Jurkat, Clone E6-1 (cell line): ENCODE measurements around the gene P4HB.

Source experiments
- DNase-seq: peaks from one replicate; pipeline ENCODE4 v3.0.0-alpha.2; 2011; ENCODE audit warnings: low read depth, low spot score
- H3K4me3 ChIP-seq: 2 replicates; pipeline ENCODE4 v1.5.1; 2011; ENCODE audit warnings: mild to moderate bottlenecking, low read length, control low read depth, moderate library complexity

P4HB gene

DNA sequence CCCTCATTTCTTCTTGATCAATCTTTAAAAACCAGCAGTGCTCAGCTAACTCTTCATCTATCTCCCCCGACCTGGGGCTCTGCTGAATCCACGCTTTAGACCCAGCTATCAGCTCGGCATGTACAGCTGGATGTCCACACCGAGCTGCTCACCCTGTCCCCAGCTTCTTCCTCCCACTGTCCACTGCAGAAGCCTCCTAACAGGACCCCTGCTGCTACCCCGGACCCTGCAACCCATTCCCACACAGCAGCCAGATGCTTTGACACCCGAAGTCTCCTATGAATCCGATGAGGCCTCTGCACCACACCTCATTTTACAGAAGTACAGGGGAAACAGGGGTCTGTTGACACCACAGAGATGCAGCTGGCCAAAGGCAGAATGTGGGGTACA, 42.6 kb downstream of the P4HB start:
- DNase-seq = no peak
- H3K4me3 ChIP-seq = no peak overlapping the region

DNA sequence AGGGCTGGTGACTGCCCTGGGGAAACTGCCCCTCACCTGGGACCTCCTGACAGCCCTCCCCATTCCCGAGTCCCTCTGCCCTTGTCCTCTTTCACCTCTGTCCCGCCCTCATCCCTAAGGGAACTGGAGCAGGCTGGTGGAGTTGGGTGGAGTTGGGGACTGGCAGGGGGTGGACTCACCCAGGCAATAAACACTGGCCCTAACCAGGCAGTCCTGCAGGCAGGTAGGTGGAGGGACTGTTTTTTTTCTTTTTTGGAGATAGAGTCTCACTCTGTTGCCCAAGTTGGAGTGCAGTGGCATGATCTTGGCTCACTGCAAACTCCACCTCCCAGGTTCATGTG, 44.7 kb downstream of the P4HB start:
- DNase-seq = no peak
- H3K4me3 ChIP-seq = no peak overlapping the region

DNA sequence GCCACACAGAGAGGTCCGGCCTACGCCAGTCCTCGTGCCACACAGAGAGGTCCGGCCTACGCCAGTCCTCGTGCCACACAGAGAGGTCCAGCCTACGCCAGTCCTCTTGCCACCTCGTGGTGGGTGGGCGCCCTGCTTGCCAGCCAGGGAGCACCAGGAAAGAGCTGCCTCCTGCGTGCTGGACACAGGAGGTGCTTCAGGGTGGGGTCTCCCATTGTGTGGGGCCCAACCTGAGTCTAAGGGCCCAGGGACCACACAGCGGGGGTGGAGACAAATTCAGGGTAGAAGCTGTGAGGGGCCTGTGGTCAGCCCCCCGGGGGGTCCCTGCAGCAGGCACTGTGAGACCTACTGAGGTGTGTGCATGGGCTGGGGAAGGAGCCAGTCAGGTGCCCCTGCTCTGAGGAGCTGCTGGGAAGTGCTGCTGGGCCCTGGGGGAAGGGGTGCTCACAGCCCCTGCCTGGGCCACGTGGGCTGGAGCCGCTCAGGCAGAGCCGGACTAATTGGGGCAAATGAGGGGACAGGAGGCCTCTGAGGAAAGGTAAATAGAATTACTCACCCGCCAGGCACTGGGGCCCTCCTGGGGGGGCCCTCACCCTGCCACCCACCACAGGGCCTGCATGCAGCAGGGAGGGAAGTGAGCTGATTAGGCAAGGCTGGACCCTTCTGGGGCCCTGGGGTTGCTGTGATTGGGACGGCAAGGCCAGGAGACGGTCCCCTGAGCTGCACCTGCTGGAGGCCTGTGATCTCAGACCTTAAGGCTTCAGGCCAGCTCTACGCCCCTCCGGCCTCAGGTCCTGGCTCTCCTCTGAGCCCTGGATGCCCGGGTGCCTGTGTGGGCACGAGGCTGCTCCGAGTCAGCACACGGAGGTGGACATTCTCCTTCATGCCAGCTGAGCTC, 45.3 kb downstream of the P4HB start:
- DNase-seq = no peak
- H3K4me3 ChIP-seq = no peak overlapping the region

DNA sequence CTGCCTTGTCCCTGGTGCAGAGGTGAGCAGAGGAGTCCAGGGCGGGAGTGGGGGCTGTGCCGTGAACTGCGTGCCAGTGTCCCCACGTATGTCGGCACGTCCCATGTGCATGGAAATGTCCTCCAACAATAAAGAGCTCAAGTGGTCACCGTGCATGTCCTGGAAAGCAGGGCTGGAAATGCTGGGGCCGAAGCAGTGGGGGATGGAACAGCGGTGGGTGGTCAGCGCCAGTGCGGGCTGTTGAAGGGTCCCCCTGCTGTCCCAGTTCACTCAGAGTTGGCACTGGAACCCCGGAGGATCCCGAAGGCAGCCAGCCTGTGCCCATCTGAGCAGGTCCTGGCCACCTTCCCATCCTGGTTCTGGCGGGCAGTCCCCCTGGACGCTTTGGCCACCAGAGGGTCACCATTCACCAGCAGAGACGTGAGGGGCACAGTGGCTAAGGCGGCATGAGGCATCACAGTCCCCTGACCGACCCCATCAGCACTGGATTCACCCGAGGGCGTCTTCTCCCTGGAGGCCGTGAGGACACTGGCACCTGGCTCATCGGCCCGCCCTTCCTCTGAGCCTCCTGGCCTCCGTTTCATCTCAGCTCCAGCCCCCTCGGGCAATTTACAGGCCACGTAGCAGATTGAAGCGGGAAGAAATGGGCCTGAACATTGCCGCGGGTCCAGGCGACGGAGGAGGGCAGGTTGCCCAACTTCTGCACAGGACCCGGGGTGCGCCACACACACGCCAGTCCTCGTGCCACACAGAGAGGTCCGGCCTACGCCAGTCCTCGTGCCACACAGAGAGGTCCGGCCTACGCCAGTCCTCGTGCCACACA, 46.3 kb downstream of the P4HB start:
- no peak overlapping the region for H3K4me3 ChIP-seq
- no peak for DNase-seq

DNA sequence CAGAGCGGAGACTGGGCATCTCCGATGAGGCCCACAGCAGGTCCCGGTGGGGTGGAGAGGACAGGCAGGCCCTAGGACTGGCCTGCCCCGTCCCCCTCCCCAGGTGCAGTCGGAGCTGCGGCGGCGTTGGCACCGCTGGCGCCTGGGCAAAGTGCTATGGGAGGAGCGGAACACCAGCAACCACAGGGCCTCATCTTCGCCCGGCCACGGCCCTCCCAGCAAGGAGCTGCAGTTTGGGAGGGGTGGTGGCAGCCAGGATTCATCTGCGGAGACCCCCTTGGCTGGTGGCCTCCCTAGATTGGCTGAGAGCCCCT, 47.0 kb downstream of the P4HB start:
- no peak overlapping the region for H3K4me3 ChIP-seq
- no peak for DNase-seq

DNA sequence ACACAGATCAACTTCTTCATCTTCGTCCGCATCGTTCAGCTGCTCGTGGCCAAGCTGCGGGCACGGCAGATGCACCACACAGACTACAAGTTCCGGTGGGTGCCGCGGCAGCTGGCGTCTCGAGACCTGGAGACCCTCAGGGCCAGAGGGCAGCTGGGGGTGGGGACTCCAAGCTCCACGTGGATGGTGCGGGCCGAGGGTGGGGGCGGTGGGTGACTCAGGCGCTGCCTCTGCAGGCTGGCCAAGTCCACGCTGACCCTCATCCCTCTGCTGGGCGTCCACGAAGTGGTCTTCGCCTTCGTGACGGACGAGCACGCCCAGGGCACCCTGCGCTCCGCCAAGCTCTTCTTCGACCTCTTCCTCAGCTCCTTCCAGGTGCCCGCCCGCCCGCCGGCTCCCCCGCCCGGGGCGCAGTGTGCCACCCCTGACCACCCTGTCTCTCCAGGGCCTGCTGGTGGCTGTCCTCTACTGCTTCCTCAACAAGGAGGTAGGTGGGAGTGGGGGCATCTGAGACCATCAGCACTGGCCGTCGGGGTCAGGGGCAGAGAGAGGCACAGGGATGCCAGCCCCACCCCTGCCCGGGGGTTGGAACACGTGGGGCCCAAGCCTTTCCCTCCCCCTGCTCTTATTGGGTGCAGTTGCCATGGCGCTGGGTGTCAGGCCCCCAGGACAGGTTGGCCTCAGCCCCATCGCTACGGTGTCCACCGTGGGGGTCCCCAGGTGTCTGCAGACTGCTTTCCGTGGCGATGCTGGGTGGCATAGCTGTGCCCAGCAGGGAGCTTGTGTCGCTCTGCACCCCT, 47.6 kb downstream of the P4HB start:
- H3K4me3 ChIP-seq = no peak overlapping the region
- no peak for DNase-seq

DNA sequence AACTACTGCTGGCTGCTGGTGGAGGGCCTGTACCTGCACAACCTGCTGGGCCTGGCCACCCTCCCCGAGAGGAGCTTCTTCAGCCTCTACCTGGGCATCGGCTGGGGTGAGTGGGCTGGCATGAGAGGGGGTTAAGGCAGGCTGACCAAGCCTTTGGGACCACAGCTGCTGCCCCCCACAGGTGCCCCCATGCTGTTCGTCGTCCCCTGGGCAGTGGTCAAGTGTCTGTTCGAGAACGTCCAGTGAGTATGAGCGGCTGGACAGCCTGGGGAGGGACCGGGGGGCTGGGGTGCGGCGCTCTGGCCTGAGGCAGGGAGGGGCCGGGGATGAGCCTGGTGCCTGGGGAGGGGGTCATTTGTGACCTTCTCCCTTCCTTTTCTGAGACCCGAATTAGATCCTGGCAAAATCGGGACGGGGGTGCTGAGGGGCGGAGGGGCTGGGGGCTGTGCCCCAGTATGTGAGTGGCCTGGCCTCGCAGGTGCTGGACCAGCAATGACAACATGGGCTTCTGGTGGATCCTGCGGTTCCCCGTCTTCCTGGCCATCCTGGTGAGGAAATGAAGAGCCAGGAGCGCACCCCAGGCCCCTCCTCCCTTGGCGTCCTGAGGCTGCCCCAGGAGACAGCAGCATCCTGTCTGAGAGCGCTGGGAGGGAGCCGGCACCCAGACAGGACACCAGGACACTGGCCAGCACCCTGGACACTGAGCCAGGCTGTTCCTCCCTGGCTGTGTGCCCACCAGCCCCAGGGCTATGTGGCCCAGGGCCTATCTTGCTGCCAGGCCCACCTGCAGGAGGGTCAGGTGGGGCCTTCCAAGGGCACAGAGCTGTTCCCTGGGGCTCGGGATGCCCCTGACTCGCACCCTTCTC, 48.4 kb downstream of the P4HB start:
- no peak overlapping the region for H3K4me3 ChIP-seq
- DNase-seq = no peak

DNA sequence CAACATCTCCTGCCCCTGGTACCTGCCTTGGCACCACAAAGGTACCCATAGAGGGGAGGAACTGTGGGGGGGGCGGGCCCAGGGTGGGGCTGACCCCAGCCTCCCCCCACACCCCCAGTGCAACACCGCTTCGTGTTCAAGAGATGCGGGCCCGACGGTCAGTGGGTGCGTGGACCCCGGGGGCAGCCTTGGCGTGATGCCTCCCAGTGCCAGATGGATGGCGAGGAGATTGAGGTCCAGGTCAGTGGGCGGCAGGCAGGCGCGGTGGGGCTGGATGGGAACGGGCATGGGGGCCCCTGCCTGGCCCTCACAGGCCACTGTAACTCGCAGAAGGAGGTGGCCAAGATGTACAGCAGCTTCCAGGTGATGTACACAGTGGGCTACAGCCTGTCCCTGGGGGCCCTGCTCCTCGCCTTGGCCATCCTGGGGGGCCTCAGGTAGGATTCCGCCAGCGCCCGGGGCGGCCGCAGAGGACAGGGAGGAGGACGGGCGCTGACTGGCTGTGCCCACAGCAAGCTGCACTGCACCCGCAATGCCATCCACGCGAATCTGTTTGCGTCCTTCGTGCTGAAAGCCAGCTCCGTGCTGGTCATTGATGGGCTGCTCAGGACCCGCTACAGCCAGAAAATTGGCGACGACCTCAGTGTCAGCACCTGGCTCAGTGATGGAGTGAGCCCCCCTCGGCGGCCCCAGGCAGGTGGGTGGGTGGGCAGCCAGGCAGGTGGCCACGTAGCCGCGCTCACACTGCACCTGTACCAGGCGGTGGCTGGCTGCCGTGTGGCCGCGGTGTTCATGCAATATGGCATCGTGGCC, 49.2 kb downstream of the P4HB start:
- DNase-seq = no peak
- H3K4me3 ChIP-seq = no peak overlapping the region

DNA sequence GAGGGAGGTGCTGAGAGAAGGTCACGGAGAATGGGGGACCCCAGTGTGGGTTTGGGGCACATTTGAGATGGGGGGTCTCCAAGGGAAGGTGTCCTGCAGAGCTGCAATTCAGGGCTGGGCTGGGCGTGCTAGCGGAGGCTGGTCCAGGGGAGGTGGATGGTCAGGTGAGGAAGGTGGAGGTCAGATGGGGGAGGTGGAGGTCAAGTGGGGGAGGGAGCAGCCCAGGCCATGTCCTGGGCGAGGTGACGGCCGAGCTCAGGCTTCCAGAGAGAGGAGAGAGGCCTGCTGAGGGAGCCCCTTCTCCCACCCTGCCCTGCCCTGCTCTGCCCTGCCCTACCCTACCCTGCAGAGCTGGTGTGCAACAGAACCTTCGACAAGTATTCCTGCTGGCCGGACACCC, 49.9 kb downstream of the P4HB start:
- DNase-seq = no peak
- H3K4me3 ChIP-seq = no peak overlapping the region

DNA sequence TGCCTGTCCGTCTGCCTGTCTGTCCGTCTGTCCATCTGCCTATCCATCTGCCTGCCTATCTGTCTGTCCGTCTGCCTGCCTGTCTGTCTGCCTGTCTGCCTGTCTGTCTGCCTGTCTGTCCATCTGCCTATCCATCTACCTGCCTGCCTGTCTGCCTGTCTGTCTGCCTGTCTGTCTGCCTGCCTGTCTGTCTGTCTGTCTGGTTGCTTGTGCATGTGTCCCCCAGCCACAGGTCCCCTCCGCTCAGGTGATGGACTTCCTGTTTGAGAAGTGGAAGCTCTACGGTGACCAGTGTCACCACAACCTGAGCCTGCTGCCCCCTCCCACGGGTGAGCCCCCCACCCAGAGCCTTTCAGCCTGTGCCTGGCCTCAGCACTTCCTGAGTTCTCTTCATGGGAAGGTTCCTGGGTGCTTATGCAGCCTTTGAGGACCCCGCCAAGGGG, 50.8 kb downstream of the P4HB start:
- H3K4me3 ChIP-seq = no peak overlapping the region
- DNase-seq = no peak

DNA sequence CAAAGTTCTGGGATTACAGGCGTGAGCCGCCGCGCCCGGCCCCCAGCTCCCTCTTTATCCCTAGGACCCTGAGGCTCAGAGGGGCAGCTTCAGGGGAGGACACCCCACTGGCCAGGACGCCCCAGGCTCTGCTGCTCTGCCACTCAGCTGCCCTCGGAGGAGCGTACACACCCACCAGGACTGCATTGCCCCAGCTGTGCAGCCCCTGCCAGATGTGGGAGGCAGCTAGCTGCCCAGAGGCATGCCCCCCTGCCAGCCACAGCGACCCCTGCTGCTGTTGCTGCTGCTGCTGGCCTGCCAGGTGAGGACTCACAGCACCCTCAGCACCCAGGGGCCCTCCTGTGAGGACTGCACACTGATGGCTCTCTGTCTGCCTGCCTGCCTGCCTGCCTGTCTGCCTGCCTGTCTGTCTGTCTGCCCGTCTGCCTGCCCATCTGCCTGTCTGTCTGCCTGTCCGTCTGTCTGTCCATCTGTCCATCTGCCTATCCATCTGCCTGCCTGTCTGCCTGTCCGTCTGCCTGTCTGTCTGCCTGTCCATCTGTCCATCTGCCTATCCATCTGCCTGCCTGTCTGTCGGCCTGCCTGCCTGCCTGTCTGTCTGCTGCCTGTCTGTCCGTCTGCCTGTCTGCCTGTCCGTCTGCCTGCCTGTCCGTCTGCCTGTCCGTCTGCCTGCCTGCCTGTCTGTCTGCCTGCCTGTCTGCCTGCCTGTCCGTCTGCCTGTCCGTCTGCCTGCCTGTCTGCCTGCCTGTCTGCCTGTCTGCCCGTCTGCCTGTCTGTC, 51.4 kb downstream of the P4HB start:
- no peak overlapping the region for H3K4me3 ChIP-seq
- DNase-seq = no peak

DNA sequence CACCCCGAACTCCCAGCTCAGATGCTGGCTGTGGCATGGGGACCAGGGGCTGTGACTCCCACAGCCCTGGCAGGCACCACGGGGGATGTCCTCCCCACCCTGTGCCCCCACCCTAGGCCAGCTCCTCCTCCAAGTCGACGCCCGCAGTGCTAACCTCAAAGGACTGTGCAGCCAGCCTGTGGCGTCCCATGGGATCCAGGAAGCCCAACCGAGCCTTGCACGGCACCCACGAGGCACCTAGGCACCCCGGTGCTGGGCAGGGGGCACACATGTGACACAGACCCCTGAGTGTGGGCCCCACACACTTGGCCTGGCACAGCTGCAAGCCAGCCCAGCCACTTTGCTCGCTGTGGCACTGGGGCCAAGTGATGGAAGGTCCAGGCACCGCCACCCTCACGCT, 52.5 kb downstream of the P4HB start:
- DNase-seq = no peak
- H3K4me3 ChIP-seq = no peak overlapping the region

DNA sequence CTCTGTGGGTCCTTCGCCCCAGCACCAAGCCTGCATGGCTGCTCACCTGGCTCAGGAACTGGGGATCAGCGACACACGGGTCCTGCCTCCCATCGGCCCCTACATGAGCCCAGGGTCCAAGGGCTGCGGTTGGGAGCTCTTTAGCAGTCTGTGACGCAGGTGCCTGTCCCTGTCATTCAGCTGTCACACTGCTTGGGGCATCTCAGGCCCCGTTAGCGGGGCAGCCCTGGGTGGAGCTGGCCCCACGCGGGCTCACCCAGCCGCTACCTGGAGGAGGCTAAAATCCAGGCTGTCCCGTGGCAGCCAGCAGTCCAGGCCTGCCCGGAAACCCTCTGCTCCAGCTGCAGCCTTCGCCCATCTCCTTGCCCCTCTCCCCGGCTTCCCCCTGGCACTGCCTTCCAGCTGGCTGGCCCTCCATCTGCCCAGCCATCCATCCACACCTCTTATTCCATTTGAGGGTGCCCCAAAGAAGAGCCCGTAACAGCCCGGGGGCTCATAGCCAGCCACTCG, 53.1 kb downstream of the P4HB start:
- no peak overlapping the region for H3K4me3 ChIP-seq
- DNase-seq = no peak

DNA sequence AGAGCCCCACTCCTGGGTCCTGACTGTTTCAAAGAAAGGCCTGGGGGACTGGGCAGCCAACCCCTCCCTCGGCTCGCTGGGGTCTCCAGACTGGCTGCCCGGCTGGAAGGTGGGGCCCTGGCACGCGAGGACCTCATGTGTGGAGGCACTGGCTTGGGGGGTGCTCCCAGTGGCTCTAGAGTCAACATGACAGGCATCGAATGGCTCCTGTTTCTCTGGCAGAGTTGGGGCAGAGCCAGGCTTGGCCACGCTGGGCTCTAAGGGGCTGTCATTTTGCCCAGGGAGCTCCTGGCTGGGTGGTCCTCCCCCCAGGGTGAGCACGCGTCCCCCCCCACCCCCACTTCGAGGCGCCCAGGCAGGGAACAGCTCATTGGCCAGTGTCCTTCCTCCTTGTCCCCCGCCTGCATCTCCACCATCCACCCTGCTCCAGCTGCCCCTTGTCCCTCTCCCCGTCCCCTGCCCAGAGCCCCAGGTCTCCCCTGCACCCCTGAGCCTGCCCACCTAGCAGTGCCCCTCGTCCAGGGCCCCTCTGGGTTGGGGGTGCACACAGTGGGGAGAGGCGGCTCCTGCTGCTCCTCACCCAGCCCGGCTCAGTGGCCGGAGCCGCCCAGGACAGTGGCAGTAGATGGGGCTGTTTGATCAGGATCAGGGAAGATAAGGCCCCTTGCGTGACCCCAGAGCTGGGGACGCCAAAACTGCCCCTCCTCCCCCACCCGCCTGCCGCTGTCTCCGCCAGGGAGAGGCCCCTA, 53.7 kb downstream of the P4HB start:
- no peak overlapping the region for H3K4me3 ChIP-seq
- no peak for DNase-seq

DNA sequence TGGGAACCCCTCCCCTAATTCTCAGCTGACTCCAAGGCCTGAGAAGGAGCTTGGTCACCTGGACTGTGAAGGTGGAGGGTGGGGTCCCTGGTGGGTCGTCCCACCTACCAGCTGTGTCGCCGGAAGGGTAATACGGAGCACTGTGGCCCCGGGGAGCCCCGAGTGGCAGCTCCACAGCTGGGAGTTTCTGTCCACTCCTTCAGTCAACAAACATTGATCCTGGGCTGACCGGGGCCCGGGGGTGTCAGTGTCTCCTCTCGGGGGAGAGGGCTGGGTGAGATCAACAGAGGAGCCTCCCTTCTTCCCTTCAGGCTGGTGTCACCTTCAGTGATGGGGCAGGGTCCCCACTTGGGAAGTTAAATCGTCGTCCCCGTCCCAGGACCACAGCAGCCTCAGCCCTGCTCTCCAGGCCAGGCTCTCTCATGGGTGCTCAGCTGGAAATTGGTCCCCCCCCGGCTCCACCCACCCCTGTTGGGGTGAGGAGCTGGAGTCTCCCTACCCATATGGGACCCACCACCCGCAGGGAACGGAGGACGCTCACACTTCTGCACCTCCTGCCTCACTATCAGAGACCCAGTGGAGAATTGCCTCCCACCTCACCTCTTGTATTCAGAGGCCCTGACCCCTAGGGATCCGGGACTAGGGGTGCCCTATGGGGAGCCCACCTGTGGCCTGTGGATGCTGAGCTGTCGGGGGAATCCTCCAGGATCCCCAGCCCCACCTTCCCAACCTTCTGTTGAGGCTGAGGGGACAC, 54.5 kb downstream of the P4HB start:
- H3K4me3 ChIP-seq = no peak overlapping the region
- DNase-seq = no peak
